PC-3 (cell line): ENCODE measurements around the gene TRPT1. TPM values are rescaled to one million over a fixed set of nuclear protein-coding genes. Genes with fewer than 3 reads are reported as not detected.

ENCODE experiments used
- ATAC-seq: fragments of 200-7000 bp; cut with Tn5 transposase; 2 replicates; pipeline ENCODE4 v1.9.1; 2020; ENCODE audit warnings: mild to moderate bottlenecking, moderate library complexity
- BruUV-seq: library from RNA; stranded (reverse); fragments of 400-500 nt; replicated peaks from 2 replicates; lab custom pipeline; 2021; lab: Mats Ljungman, UMichigan
- CTCF ChIA-PET: fragments of 300-600 bp; sonication (Branson Sonifier 250); formaldehyde crosslinking; loops from one replicate; lab custom pipeline; 2022; ENCODE audit warnings: antibody characterized with exemption; lab: Charles Lee
- POLR2A ChIA-PET: fragments of 300-600 bp; sonication (Branson Sonifier 250); formaldehyde crosslinking; loops from one replicate; lab custom pipeline; 2022; ENCODE audit warnings: antibody characterized with exemption; ENCODE audit not compliant: unreplicated experiment; lab: Charles Lee
- DNase-seq: peaks from one replicate; pipeline ENCODE4 v3.0.0-alpha.2; 2015
- H2AFZ ChIP-seq: fragments of 300-600 bp; sonication (generic); 2 replicates; pipeline ENCODE4 v1.6.0; 2016; ENCODE audit warnings: antibody characterized with exemption, low read length
- H3F3A ChIP-seq: fragments of 300-600 bp; sonication (generic); one replicate; pipeline ENCODE4 v1.6.0; 2017; ENCODE audit warnings: antibody characterized with exemption, low read length, control low read depth, mild to moderate bottlenecking; ENCODE audit not compliant: unreplicated experiment
- H3K27ac ChIP-seq: fragments of 300-600 bp; sonication (generic); 2 replicates; pipeline ENCODE4 v1.5.1; 2016; ENCODE audit warnings: mild to moderate bottlenecking, low read length
- H3K27me3 ChIP-seq: fragments of 300-600 bp; sonication (generic); 2 replicates; pipeline ENCODE4 v1.6.1; 2016; ENCODE audit warnings: low read length, mixed read lengths
- H3K36me3 ChIP-seq: fragments of 300-600 bp; sonication (generic); 2 replicates; pipeline ENCODE4 v1.6.1; 2016; ENCODE audit warnings: low read depth, mixed run types, low read length, mixed read lengths
- H3K4me1 ChIP-seq: fragments of 300-600 bp; sonication (generic); 2 replicates; pipeline ENCODE4 v1.5.1; 2016; ENCODE audit warnings: low read length; ENCODE audit not compliant: insufficient read depth
- H3K4me2 ChIP-seq: fragments of 300-600 bp; sonication (generic); 2 replicates; pipeline ENCODE4 v1.6.0; 2016; ENCODE audit warnings: low read length
- H3K4me3 ChIP-seq: fragments of 300-600 bp; sonication (generic); 2 replicates; pipeline ENCODE4 v1.5.1; 2016; ENCODE audit warnings: mild to moderate bottlenecking, low read length, mixed read lengths
- H3K79me2 ChIP-seq: fragments of 300-600 bp; sonication (generic); 2 replicates; pipeline ENCODE4 v1.6.1; 2017; ENCODE audit warnings: low read length, mixed read lengths
- H3K9ac ChIP-seq: fragments of 300-600 bp; sonication (generic); 2 replicates; pipeline ENCODE4 v1.6.0; 2016; ENCODE audit warnings: mild to moderate bottlenecking, low read length
- H3K9me2 ChIP-seq: fragments of 300-600 bp; sonication (generic); replicated peaks from 2 replicates; pipeline ENCODE4 v1.6.1; 2016; ENCODE audit warnings: mixed run types, low read length, mixed read lengths
- H3K9me3 ChIP-seq: fragments of 300-600 bp; sonication (generic); 2 replicates; pipeline ENCODE4 v1.6.1; 2016; ENCODE audit warnings: low read length, mixed read lengths
- H4K20me1 ChIP-seq: fragments of 300-600 bp; sonication (generic); 2 replicates; pipeline ENCODE4 v1.6.1; 2016; ENCODE audit warnings: low read length, mixed read lengths
- CTCF ChIP-seq: fragments of 300-600 bp; sonication (generic); conservative IDR thresholded peaks from 2 replicates; pipeline ENCODE4 v1.5.1; 2017; ENCODE audit warnings: antibody characterized with exemption, low read depth, mild to moderate bottlenecking, low read length
- EZH2 ChIP-seq: fragments of 300-600 bp; sonication (generic); IDR thresholded peaks from one replicate; pipeline ENCODE4 v1.6.1; 2017; ENCODE audit warnings: antibody characterized with exemption, mild to moderate bottlenecking, low read length; ENCODE audit not compliant: unreplicated experiment
- EZH2phosphoT487 ChIP-seq: fragments of 300-600 bp; sonication (generic); IDR thresholded peaks from 2 replicates; pipeline ENCODE4 v1.6.1; 2018; ENCODE audit warnings: mild to moderate bottlenecking, antibody characterized with exemption, low read length, borderline replicate concordance
- intact Hi-C: fragments of 100-400 bp; cut with micrococcal nuclease; formaldehyde crosslinking; loops from 2 replicates; pipeline ENCODE4 v1.9.0; 2023
- total RNA-seq: library from RNA; depleted of rRNA; stranded (reverse); fragments of >200 nt; gene quantifications from 2 replicates; pipeline ENCODE4 v1.2.3, GENCODE V29; 2014

TRPT1 gene
- total RNA-seq, 1 experiment from 2014 or later = 57.7 TPM

DNA sequence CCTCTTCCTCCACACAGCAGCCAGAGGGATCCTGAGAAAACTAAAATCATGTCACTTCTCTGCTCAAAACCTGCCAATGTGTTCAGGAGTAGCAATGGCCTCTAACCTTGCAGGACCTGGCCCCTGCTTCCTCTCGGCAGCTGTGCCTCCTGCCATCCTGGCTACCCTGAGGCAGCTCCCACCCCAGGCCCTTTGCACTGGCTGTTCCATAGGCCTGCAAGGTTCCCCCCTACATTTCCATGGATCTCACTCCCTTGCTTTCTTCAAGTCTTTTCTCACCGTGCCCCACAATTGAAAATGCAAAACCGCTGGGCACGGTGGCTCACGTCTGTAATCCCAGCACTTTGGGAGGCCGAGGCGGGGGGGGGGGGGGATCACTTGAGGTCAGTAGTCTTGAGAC lies 42.1 kb downstream of the TRPT1 start:
- peak overlapping the region; percentile 94 for H3K4me2 ChIP-seq
- intact Hi-C loops = loop anchor here (2.0 to 10.0 kb wide), 2 partner anchors 17 to 1459 kb away; partner anchors contain the start of genes HNRNPUL2, MACROD1 and TTC9C
- no peak overlapping the region for H2AFZ ChIP-seq
- no peak overlapping the region for H3K9ac ChIP-seq
- DNase-seq (no peak), ATAC-seq (no peak)
- H4K20me1 ChIP-seq = no peaks in the 10 kb centered on the region; the same call in 1 of the 2 replicates
- POLR2A ChIA-PET = no interaction called here
- peaks cover 8% of the 10 kb centered on the region for H3K36me3 ChIP-seq
- no peak overlapping the region for H3K27ac ChIP-seq
- no peaks in the 10 kb centered on the region for H3K27me3 ChIP-seq
- TF ChIP-seq CTCF (no peak), EZH2phosphoT487 (no peak), EZH2 (no peak)
- H3K4me1 ChIP-seq = peaks cover 24% of the 10 kb centered on the region
- no TSS peak for BruUV-seq
- CTCF ChIA-PET = interaction anchor here (0.6 kb wide), 2 partner anchors 13 to 69 kb away, joined by 6 to 11 read pairs; no protein-coding TSS in a partner anchor
- H3F3A ChIP-seq = peaks cover 4% of the 10 kb centered on the region
- H3K9me3 ChIP-seq = no peaks in the 10 kb centered on the region
- no peaks in the 10 kb centered on the region for H3K9me2 ChIP-seq
- H3K4me3 ChIP-seq = peak overlapping the region; percentile 81
- peaks cover 28% of the 10 kb centered on the region for H3K79me2 ChIP-seq

- Histone ChIP-seq H3K4me3 (peak overlapping the region; percentile 22; the same call in 1 of the 2 replicates), H3K27me3 (no peaks in the 10 kb centered on the region), H3K9me2 (no peaks in the 10 kb centered on the region), H3K9ac (peak overlapping the region; percentile 2; the same call in 1 of the 2 replicates), H4K20me1 (no peaks in the 10 kb centered on the region), H2AFZ (peak overlapping the region; percentile 43; the same call in 1 of the 2 replicates), H3K9me3 (no peaks in the 10 kb centered on the region), H3K27ac (peak overlapping the region; percentile 4; the same call in 1 of the 2 replicates), H3K4me2 (peak overlapping the region; percentile 54), H3F3A (peaks cover 4% of the 10 kb centered on the region), H3K4me1 (peaks cover 24% of the 10 kb centered on the region), H3K36me3 (no peaks in the 10 kb centered on the region), H3K79me2 (peaks cover 28% of the 10 kb centered on the region)
- intact Hi-C loops = loop anchor here (10.0 kb wide), 1 partner anchor 1457 kb away; the partner anchor contains the start of genes HNRNPUL2 and TTC9C
- no TSS peak for BruUV-seq
- peak; percentile 93 for DNase-seq
- ChIA-PET CTCF (interaction anchor here (0.9 kb wide), 1 partner anchor 173 kb away, joined by 4 read pairs; no protein-coding TSS in a partner anchor), POLR2A (interaction anchor here (0.6 to 0.8 kb wide), 2 partner anchors 15 to 64 kb away, joined by 3 to 5 read pairs; no protein-coding TSS in a partner anchor)
- TF ChIP-seq CTCF (no peak), EZH2 (no peak), EZH2phosphoT487 (no peak)
- peak; percentile 51 for ATAC-seq
These were observed 44.2 kb downstream of the TRPT1 start for GRCh38 chr11:64181506-64182411.
